HepG2 (cell line): ENCODE data around the gene TIPRL. TPM values are rescaled to one million over a fixed set of nuclear protein-coding genes. Genes with fewer than 3 reads are reported as not detected.
A peak's percentile ranks its signal among the peaks of the same experiment; 100 is the strongest.

Source experiments
- FOXO1 ChIP-seq: sonication (generic); formaldehyde crosslinking; IDR thresholded peaks from 2 replicates; pipeline ENCODE4 v1.4.0; 2020; ENCODE audit warnings: missing genetic modification reagents
- GABPA ChIP-seq, 2 experiments: IDR thresholded peaks; 2 replicates each; pipeline ENCODE4 v1.6.1; 2011 to 2016; ENCODE audit warnings: low read depth in 2 of 2, low read length in 1 of 2, missing biosample characterization in 1 of 2, missing genetic modification characterization in 1 of 2
- HMGA1 ChIP-seq: sonication (generic); formaldehyde crosslinking; conservative IDR thresholded peaks from 2 replicates; pipeline ENCODE4 v1.4.0; 2020; ENCODE audit warnings: missing genetic modification reagents
- HOXA5 ChIP-seq: sonication (generic); formaldehyde crosslinking; IDR thresholded peaks from 2 replicates; pipeline ENCODE4 v1.4.0; 2020; ENCODE audit warnings: missing genetic modification reagents
- HOXA7 ChIP-seq: sonication (generic); formaldehyde crosslinking; IDR thresholded peaks from 2 replicates; pipeline ENCODE4 v1.8.1; 2022; ENCODE audit warnings: mild to moderate bottlenecking, missing genetic modification reagents, moderate library complexity
- HOXD1 ChIP-seq: sonication (generic); formaldehyde crosslinking; IDR thresholded peaks from 2 replicates; pipeline ENCODE4 v1.5.0; 2020; ENCODE audit warnings: missing genetic modification reagents
- KMT2B ChIP-seq: IDR thresholded peaks from 2 replicates; pipeline ENCODE4 v1.6.1; 2016; ENCODE audit warnings: missing genetic modification reagents, missing compliant biosample characterization
- MBD4 ChIP-seq: IDR thresholded peaks from 2 replicates; pipeline ENCODE4 v1.6.1; 2012; ENCODE audit warnings: low read length, inconsistent platforms, borderline replicate concordance
- SAP130 ChIP-seq: IDR thresholded peaks from 2 replicates; pipeline ENCODE4 v1.6.1; 2016; ENCODE audit warnings: low read depth
- SMAD9 ChIP-seq: sonication (generic); formaldehyde crosslinking; IDR thresholded peaks from 2 replicates; pipeline ENCODE4 v1.5.1; 2020; ENCODE audit warnings: mild to moderate bottlenecking, missing genetic modification reagents
- TARDBP ChIP-seq: sonication (generic); formaldehyde crosslinking; IDR thresholded peaks from 2 replicates; pipeline ENCODE4 v1.8.0; 2022; ENCODE audit warnings: mild to moderate bottlenecking, missing genetic modification reagents
- THAP11 ChIP-seq: IDR thresholded peaks from 2 replicates; pipeline ENCODE4 v1.6.1; 2016; ENCODE audit warnings: missing biosample characterization, missing genetic modification reagents
- ZFP36 ChIP-seq: fragments of 150-350 bp; IDR thresholded peaks from 2 replicates; pipeline ENCODE4 v1.6.1; 2018; ENCODE audit warnings: borderline replicate concordance, low read length, low read depth; ENCODE audit not compliant: partially characterized antibody
- ZNF720 ChIP-seq: sonication (generic); formaldehyde crosslinking; IDR thresholded peaks from 2 replicates; pipeline ENCODE4 v1.4.0; 2020; ENCODE audit warnings: missing genetic modification reagents
- polyA plus RNA-seq, 8 experiments: library from polyadenylated mRNA; depleted of rRNA in 3 of 8; stranded (reverse) in 7 of 8; unstranded in 1 of 8; fragments of >200 nt; fragmentation: Illumina TruSeq in 4 of 8; extraction: Trizol in 4 of 8; gene quantifications; 2 replicates each; pipeline versions ENCODE4 v1.2.1 to v1.2.3, GENCODE V29; 2011 to 2016; ENCODE audit warnings: low read depth in 4 of 8, missing spikeins in 1 of 8, mixed read lengths in 1 of 8; ENCODE audit not compliant: insufficient read depth in 1 of 8
- total RNA-seq, 5 experiments: library from RNA; depleted of rRNA; stranded (reverse); fragments of >200 nt; fragmentation: Illumina TruSeq; extraction: Trizol; gene quantifications; 2 replicates each; pipeline ENCODE4 v1.2.3, GENCODE V29; 2016; ENCODE audit warnings: low read depth in 1 of 5
- TF ChIP-seq, protein P1 (sequence below): sonication (generic); formaldehyde crosslinking; IDR thresholded peaks from 2 replicates; pipeline ENCODE4 v1.5.0; 2020; ENCODE audit warnings: missing genetic modification reagents
- TF ChIP-seq, protein P2 (sequence below): sonication (generic); formaldehyde crosslinking; IDR thresholded peaks from 2 replicates; pipeline ENCODE4 v1.4.0; 2020; ENCODE audit warnings: missing genetic modification reagents; ENCODE audit errors: not compliant biosample characterization
- TF ChIP-seq, protein P3 (sequence below): sonication (generic); formaldehyde crosslinking; IDR thresholded peaks from 2 replicates; pipeline ENCODE4 v1.5.0; 2020; ENCODE audit warnings: mild to moderate bottlenecking, missing genetic modification reagents, borderline replicate concordance
- TF ChIP-seq, protein P4 (sequence below): sonication (generic); formaldehyde crosslinking; IDR thresholded peaks from 2 replicates; pipeline ENCODE4 v1.4.0; 2020; ENCODE audit warnings: missing genetic modification reagents
- TF ChIP-seq, protein P5 (sequence below): sonication (generic); formaldehyde crosslinking; IDR thresholded peaks from 2 replicates; pipeline ENCODE4 v1.8.0; 2022; ENCODE audit warnings: mild to moderate bottlenecking, missing genetic modification reagents, moderate library complexity

The TIPRL gene
- total and polyA plus RNA-seq, 2 of the 13 experiments (the other 11 are each of a cell fraction or from before 2014, with no cell fraction given) = 10.1 to 22.8 TPM

DNA sequence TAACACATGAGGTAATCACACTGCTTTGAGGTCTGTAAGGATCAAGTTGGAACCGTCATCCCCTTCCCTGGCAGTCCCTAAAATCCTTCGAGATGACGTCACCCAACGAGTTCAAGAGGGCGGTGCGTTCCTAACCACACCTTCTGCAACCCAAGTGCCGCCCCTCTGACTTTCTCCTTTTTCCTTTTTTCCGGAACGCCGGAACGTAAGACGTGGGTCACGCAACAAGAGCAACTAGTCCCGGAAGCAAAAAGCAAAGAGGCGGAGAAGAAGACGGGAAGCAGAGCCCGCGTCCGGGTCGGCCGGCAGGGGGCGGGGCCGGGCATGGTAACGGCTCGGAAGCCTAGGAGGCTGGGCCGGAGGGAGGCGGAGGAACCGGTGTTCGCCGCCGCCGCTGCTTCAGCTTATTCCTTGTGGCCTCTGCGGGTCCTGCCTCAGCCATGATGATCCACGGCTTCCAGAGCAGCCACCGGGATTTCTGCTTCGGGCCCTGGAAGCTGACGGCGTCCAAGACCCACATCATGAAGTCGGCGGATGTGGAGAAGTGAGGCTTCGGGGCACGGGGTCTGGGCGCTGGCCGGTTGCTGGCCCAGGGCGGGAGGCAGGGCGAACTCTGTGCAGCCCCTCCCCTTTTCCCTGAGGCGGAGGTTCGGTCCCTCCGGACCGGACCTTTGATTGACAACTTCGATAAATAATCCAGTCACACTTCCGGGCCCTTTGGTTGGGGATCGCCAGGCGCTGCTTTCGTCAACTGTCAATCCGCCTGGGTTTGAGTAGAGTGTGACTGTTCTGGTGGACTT is at the start of gene TIPRL (continued):
- TF ChIP-seq, protein P1, sequence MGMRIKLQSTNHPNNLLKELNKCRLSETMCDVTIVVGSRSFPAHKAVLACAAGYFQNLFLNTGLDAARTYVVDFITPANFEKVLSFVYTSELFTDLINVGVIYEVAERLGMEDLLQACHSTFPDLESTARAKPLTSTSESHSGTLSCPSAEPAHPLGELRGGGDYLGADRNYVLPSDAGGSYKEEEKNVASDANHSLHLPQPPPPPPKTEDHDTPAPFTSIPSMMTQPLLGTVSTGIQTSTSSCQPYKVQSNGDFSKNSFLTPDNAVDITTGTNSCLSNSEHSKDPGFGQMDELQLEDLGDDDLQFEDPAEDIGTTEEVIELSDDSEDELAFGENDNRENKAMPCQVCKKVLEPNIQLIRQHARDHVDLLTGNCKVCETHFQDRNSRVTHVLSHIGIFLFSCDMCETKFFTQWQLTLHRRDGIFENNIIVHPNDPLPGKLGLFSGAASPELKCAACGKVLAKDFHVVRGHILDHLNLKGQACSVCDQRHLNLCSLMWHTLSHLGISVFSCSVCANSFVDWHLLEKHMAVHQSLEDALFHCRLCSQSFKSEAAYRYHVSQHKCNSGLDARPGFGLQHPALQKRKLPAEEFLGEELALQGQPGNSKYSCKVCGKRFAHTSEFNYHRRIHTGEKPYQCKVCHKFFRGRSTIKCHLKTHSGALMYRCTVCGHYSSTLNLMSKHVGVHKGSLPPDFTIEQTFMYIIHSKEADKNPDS = no peak; the same call in 1 of the 2 replicates
- TF ChIP-seq, protein P2, sequence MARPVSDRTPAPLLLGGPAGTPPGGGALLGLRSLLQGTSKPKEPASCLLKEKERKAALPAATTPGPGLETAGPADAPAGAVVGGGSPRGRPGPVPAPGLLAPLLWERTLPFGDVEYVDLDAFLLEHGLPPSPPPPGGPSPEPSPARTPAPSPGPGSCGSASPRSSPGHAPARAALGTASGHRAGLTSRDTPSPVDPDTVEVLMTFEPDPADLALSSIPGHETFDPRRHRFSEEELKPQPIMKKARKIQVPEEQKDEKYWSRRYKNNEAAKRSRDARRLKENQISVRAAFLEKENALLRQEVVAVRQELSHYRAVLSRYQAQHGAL (CRISPR knock-in tag) = no peak
- TF ChIP-seq, protein P3, sequence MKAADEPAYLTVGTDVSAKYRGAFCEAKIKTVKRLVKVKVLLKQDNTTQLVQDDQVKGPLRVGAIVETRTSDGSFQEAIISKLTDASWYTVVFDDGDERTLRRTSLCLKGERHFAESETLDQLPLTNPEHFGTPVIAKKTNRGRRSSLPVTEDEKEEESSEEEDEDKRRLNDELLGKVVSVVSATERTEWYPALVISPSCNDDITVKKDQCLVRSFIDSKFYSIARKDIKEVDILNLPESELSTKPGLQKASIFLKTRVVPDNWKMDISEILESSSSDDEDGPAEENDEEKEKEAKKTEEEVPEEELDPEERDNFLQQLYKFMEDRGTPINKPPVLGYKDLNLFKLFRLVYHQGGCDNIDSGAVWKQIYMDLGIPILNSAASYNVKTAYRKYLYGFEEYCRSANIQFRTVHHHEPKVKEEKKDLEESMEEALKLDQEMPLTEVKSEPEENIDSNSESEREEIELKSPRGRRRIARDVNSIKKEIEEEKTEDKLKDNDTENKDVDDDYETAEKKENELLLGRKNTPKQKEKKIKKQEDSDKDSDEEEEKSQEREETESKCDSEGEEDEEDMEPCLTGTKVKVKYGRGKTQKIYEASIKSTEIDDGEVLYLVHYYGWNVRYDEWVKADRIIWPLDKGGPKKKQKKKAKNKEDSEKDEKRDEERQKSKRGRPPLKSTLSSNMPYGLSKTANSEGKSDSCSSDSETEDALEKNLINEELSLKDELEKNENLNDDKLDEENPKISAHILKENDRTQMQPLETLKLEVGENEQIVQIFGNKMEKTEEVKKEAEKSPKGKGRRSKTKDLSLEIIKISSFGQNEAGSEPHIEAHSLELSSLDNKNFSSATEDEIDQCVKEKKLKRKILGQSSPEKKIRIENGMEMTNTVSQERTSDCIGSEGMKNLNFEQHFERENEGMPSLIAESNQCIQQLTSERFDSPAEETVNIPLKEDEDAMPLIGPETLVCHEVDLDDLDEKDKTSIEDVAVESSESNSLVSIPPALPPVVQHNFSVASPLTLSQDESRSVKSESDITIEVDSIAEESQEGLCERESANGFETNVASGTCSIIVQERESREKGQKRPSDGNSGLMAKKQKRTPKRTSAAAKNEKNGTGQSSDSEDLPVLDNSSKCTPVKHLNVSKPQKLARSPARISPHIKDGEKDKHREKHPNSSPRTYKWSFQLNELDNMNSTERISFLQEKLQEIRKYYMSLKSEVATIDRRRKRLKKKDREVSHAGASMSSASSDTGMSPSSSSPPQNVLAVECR (CRISPR knock-in tag) = peak; percentile 85
- peak; percentile 81 for TF ChIP-seq TARDBP (CRISPR knock-in tag)
- no peak for TF ChIP-seq ZNF720 (CRISPR knock-in tag)
- peak; percentile 31; the same call in 1 of the 2 replicates for TF ChIP-seq FOXO1 (CRISPR knock-in tag)
- 0 out of 2 replicates have a peak, but pooled peaks have one; percentile 19 for TF ChIP-seq HOXD1 (CRISPR knock-in tag)
- TF ChIP-seq ZFP36 = no peak
- TF ChIP-seq, protein P4, sequence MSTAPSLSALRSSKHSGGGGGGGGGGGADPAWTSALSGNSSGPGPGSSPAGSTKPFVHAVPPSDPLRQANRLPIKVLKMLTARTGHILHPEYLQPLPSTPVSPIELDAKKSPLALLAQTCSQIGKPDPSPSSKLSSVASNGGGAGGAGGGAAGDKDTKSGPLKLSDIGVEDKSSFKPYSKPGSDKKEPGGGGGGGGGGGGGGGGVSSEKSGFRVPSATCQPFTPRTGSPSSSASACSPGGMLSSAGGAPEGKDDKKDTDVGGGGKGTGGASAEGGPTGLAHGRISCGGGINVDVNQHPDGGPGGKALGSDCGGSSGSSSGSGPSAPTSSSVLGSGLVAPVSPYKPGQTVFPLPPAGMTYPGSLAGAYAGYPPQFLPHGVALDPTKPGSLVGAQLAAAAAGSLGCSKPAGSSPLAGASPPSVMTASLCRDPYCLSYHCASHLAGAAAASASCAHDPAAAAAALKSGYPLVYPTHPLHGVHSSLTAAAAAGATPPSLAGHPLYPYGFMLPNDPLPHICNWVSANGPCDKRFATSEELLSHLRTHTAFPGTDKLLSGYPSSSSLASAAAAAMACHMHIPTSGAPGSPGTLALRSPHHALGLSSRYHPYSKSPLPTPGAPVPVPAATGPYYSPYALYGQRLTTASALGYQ (CRISPR knock-in tag) = 0 out of 2 replicates have a peak, but pooled peaks have one; percentile 10
- 0 out of 2 replicates have a peak, but pooled peaks have one; percentile 60 for TF ChIP-seq HOXA5 (CRISPR knock-in tag)
- TF ChIP-seq SAP130 = peak; percentile 92
- TF ChIP-seq GABPA (IDR thresholded peaks at IDR 0.05; ENCODE audit: low read depth, low read length) = peak; percentile 85
- peak; percentile 96 for TF ChIP-seq GABPA (CRISPR knock-in tag; IDR thresholded peaks at IDR 0.05; ENCODE audit: low read depth)
- no peak for TF ChIP-seq HOXA7
- no peak for TF ChIP-seq SMAD9 (CRISPR knock-in tag)
- TF ChIP-seq HMGA1 (CRISPR knock-in tag) = no peak
- peak; percentile 93 for TF ChIP-seq THAP11 (CRISPR knock-in tag)
- TF ChIP-seq MBD4 = no peak
- TF ChIP-seq, protein P5, sequence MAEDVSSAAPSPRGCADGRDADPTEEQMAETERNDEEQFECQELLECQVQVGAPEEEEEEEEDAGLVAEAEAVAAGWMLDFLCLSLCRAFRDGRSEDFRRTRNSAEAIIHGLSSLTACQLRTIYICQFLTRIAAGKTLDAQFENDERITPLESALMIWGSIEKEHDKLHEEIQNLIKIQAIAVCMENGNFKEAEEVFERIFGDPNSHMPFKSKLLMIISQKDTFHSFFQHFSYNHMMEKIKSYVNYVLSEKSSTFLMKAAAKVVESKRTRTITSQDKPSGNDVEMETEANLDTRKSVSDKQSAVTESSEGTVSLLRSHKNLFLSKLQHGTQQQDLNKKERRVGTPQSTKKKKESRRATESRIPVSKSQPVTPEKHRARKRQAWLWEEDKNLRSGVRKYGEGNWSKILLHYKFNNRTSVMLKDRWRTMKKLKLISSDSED (CRISPR knock-in tag) = no peak
- TF ChIP-seq KMT2B (CRISPR knock-in tag) = peak; percentile 86
